ENCODE data around the gene AFF1. TPM values are rescaled to one million over a fixed set of nuclear protein-coding genes. Genes with fewer than 3 reads are reported as not detected.

AFF1 gene
- total and polyA plus RNA-seq, 2 experiments from 2014 or later, result 31.9 to 38.7 TPM

- 100% methylated on average over 1 of the region's 1 CpG for WGBS (ENCODE audit: low lambda C conversion rate, missing lambda C conversion rate)
- no peaks in the 10 kb centered on the region for H3K4me1 ChIP-seq (ENCODE audit: insufficient read depth)
- no peak overlapping the region for H3K4me3 ChIP-seq
- no peak for DNase-seq (ENCODE audit: low spot score)
- no peaks in the 10 kb centered on the region for H3K27me3 ChIP-seq
- H4K20me1 ChIP-seq (ENCODE audit: insufficient read depth, poor library complexity, severe bottlenecking), result no peaks in the 10 kb centered on the region
- H3K4me2 ChIP-seq, result no peak overlapping the region
- H3K27ac ChIP-seq, result no peak overlapping the region
- H3K9me3 ChIP-seq (ENCODE audit: low read depth), result no peaks in the 10 kb centered on the region
- TF ChIP-seq EZH2 (IDR thresholded peaks at IDR 0.05; ENCODE audit: borderline replicate concordance) (no peak), CTCF (IDR thresholded peaks at IDR 0.05; ENCODE audit: poor library complexity) (no peak), EZH2phosphoT487 (IDR thresholded peaks at IDR 0.05; ENCODE audit: low read depth, severe bottlenecking, unreplicated experiment) (no peak)
- no peaks in the 10 kb centered on the region for H3K79me2 ChIP-seq
- H3K36me3 ChIP-seq (replicated peaks; ENCODE audit: insufficient read depth, low read depth), result no peaks in the 10 kb centered on the region
- no peaks in the 10 kb centered on the region for H3K9me2 ChIP-seq (replicated peaks; ENCODE audit: insufficient read depth)
- H2AFZ ChIP-seq, result no peak overlapping the region
Measured at GRCh38 chr4:87179751-87180150, 244.9 kb downstream of the AFF1 start.

- Histone ChIP-seq H2AFZ (no peak overlapping the region), H4K20me1 (ENCODE audit: insufficient read depth, poor library complexity, severe bottlenecking) (no peaks in the 10 kb centered on the region), H3K36me3 (replicated peaks; ENCODE audit: insufficient read depth, low read depth) (no peaks in the 10 kb centered on the region), H3K4me1 (ENCODE audit: insufficient read depth) (no peaks in the 10 kb centered on the region), H3K27ac (no peak overlapping the region), H3K9me2 (replicated peaks; ENCODE audit: insufficient read depth) (no peaks in the 10 kb centered on the region), H3K9me3 (ENCODE audit: low read depth) (no peaks in the 10 kb centered on the region), H3K79me2 (no peaks in the 10 kb centered on the region), H3K4me2 (no peak overlapping the region), H3K27me3 (no peaks in the 10 kb centered on the region), H3K4me3 (no peak overlapping the region)
- 98% methylated on average over 2 of the region's 2 CpGs for WGBS (ENCODE audit: low lambda C conversion rate, missing lambda C conversion rate)
- DNase-seq (ENCODE audit: low spot score), result no peak
- no peak for TF ChIP-seq EZH2phosphoT487 (IDR thresholded peaks at IDR 0.05; ENCODE audit: low read depth, severe bottlenecking, unreplicated experiment)
- no peak for TF ChIP-seq CTCF (IDR thresholded peaks at IDR 0.05; ENCODE audit: poor library complexity)
- no peak for TF ChIP-seq EZH2 (IDR thresholded peaks at IDR 0.05; ENCODE audit: borderline replicate concordance)
Measured at GRCh38 chr4:87180767-87181166, 246.0 kb downstream of the AFF1 start.

- H3K9me2 ChIP-seq (replicated peaks; ENCODE audit: insufficient read depth), result no peaks in the 10 kb centered on the region
- no peaks in the 10 kb centered on the region for H3K36me3 ChIP-seq (replicated peaks; ENCODE audit: insufficient read depth, low read depth)
- no peaks in the 10 kb centered on the region for H3K27me3 ChIP-seq
- 86% methylated on average over 5 of the region's 5 CpGs for WGBS (ENCODE audit: low lambda C conversion rate, missing lambda C conversion rate)
- no peak overlapping the region for H3K4me2 ChIP-seq
- H3K27ac ChIP-seq, result no peak overlapping the region
- DNase-seq (ENCODE audit: low spot score), result no peak
- H2AFZ ChIP-seq, result no peak overlapping the region
- no peak overlapping the region for H3K4me3 ChIP-seq
- TF ChIP-seq EZH2phosphoT487 (IDR thresholded peaks at IDR 0.05; ENCODE audit: low read depth, severe bottlenecking, unreplicated experiment) (no peak), CTCF (IDR thresholded peaks at IDR 0.05; ENCODE audit: poor library complexity) (no peak), EZH2 (IDR thresholded peaks at IDR 0.05; ENCODE audit: borderline replicate concordance) (no peak)
- H3K4me1 ChIP-seq (ENCODE audit: insufficient read depth), result no peaks in the 10 kb centered on the region
- H4K20me1 ChIP-seq (ENCODE audit: insufficient read depth, poor library complexity, severe bottlenecking), result no peaks in the 10 kb centered on the region
- H3K79me2 ChIP-seq, result peaks cover 7% of the 10 kb centered on the region
- H3K9me3 ChIP-seq (ENCODE audit: low read depth), result no peaks in the 10 kb centered on the region
Measured at GRCh38 chr4:87185146-87185870, 250.5 kb downstream of the AFF1 start.
